HEK293 (cell line): ENCODE measurements around the gene EEF2K.

Source experiments
- ATF2 ChIP-seq: fragments of 450-650 bp; formaldehyde crosslinking; IDR thresholded peaks from 2 replicates; pipeline ENCODE4 v1.5.1; 2016; ENCODE audit warnings: missing biosample characterization, missing genetic modification characterization, low read depth
- CTCF ChIP-seq: fragments of 450-650 bp; formaldehyde crosslinking; IDR thresholded peaks from 2 replicates; pipeline ENCODE4 v1.5.1; 2016; ENCODE audit warnings: missing biosample characterization, missing genetic modification characterization
- KLF16 ChIP-seq: fragments of 450-650 bp; formaldehyde crosslinking; IDR thresholded peaks from 2 replicates; pipeline ENCODE4 v1.5.1; 2017; ENCODE audit warnings: missing biosample characterization, missing genetic modification characterization
- WT1 ChIP-seq: fragments of 450-650 bp; formaldehyde crosslinking; IDR thresholded peaks from 2 replicates; pipeline ENCODE4 v1.5.1; 2016; ENCODE audit warnings: missing biosample characterization, missing genetic modification characterization
- ZBTB21 ChIP-seq: fragments of 450-650 bp; formaldehyde crosslinking; IDR thresholded peaks from 2 replicates; pipeline ENCODE4 v1.5.1; 2017; ENCODE audit warnings: missing biosample characterization, missing genetic modification characterization
- ZBTB49 ChIP-seq: fragments of 450-650 bp; formaldehyde crosslinking; IDR thresholded peaks from 2 replicates; pipeline ENCODE4 v1.5.1; 2016; ENCODE audit warnings: missing biosample characterization, missing genetic modification characterization, low read depth
- ZNF121 ChIP-seq: fragments of 450-650 bp; formaldehyde crosslinking; IDR thresholded peaks from 2 replicates; pipeline ENCODE4 v1.5.1; 2016; ENCODE audit warnings: missing biosample characterization, missing genetic modification characterization
- ZNF24 ChIP-seq: fragments of 450-650 bp; formaldehyde crosslinking; IDR thresholded peaks from 2 replicates; pipeline ENCODE4 v1.5.1; 2016; ENCODE audit warnings: missing biosample characterization, missing genetic modification characterization
- ZNF510 ChIP-seq: fragments of 450-650 bp; formaldehyde crosslinking; IDR thresholded peaks from 2 replicates; pipeline ENCODE4 v1.5.1; 2018; ENCODE audit warnings: mild to moderate bottlenecking, missing genetic modification characterization, missing biosample characterization; ENCODE audit not compliant: insufficient replicate concordance
- ZNF558 ChIP-seq: fragments of 450-650 bp; formaldehyde crosslinking; IDR thresholded peaks from 2 replicates; pipeline ENCODE4 v1.5.1; 2016; ENCODE audit warnings: missing biosample characterization, missing genetic modification characterization

GRCh38 chr16:22253272-22253671 is 47.2 kb downstream of the EEF2K start:
- no peak for TF ChIP-seq KLF16 (tag by site-specific recombination)
- TF ChIP-seq ATF2 = no peak
- no peak for TF ChIP-seq CTCF
- no peak for TF ChIP-seq ZBTB49 (tag by site-specific recombination)
- no peak for TF ChIP-seq ZNF121 (tag by site-specific recombination)
- no peak for TF ChIP-seq ZNF558 (tag by site-specific recombination)
- TF ChIP-seq ZNF510 (tag by site-specific recombination) = no peak
- no peak for TF ChIP-seq ZBTB21 (tag by site-specific recombination)
- no peak for TF ChIP-seq ZNF24 (tag by site-specific recombination)
- no peak for TF ChIP-seq WT1
